Germinal center (tissue), 1 donor: ENCODE data around the gene KRT71.

Experiments
- DNase-seq: peaks from one replicate; pipeline ENCODE4 v3.0.0; 2012; ENCODE audit warnings: mixed read lengths, low spot score

The KRT71 gene

DNA sequence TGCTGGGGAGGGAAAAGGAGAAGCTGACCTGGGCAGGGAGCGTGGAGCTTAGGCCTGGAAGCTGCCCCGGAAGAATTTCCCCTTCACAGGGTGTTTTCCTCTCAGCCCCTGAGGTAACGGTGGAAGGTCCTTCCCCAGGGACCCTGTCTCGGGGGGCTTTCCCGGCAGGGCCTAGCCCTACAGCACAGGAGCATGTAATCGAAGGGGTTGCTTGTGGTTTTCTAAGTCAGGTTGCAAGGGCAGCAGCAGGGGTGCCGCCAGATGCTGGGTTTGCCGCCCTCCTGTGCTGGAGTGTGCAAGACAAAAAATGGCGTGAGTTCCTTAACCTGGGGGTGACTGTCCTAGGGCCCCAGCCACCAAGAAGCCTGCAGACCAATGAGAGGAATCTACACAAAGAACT lies 22.3 kb upstream of the KRT71 start:
- no peak for DNase-seq

GRCh38 chr12:52573743-52574142 lies 20.8 kb upstream of the KRT71 start, which contains the start of gene KRT74:
Gene KRT74, minus strand, starts transcription at chr12:52573843. Its CDS starts 66 bp downstream, at chr12:52573777.
- DNase-seq, result no peak

DNA sequence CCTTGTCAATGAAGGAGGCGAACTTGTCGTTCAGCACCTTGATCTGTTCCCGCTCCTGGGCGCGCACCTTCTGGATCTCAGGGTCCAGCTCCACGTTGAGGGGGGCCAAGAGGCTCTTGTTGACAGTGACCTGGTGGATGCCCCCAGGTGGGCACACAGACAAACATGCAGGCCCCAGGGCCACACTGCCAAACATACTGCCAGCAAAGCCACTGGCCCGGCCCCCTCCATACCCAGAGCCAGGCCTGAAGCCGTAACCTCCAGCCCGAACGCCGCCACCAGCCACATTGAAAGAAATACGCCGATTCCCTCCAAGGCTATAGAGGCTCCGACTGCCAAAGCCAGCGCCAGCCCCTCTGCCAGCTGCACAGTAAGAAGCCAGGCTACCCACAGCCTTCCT lies 20.4 kb upstream of the KRT71 start:
- DNase-seq, result no peak

GRCh38 chr12:52570511-52570910 lies 17.6 kb upstream of the KRT71 start:
- DNase-seq, result no peak

- no peak for DNase-seq
Measured at GRCh38 chr12:52568111-52568510, 15.2 kb upstream of the KRT71 start.

DNA sequence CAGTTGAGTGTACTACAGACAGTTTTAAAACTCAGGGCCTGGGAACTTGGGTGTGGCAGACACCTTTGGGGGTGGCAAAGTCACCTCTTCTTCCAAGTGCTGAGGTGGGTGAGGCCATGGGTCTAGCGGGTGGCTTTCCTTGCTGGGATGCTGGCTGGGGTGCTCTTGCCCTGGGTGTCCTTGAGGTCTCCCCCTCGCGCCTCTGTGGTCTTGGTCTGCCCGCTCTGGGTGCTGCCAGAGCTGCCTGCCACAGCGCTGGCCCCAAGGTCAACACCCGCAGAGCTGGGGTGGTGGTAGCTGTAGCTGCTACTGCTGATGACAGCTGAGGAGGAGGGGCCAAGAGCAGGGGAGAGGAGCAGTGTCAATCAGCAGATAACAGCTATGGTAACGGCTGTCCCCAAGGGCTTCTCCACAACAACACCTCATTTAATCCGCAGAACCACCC lies 13.9 kb upstream of the KRT71 start:
- no peak for DNase-seq

GRCh38 chr12:52564582-52564981 lies 11.6 kb upstream of the KRT71 start:
- no peak for DNase-seq

DNA sequence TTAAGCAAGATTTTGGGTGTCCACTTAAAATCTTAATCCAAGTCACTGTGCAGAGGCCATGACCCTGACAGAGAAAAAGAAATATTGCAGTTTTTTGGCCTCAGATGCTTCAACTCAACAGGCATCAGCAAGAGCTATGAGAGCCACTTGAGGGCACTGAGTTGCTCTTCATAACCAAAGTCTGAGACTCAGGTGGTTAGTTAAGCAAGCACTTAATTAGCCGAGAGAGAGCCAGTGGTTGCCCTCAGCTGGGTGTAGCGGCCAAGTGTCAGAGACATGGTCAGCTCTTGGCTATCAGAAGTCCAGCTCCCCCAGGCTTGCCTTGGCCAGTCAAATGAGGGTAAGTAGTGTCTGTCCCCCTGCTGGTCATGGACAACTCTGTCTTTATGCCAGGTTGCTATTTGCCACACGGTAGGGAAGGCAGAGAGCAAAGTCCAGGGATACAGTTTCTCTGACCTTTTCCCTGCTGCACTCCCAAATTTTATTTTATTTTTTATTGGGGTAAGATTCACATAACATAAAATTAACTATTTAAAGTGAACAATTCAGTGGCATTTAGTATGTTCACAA lies 9.0 kb upstream of the KRT71 start:
- no peak for DNase-seq

DNA sequence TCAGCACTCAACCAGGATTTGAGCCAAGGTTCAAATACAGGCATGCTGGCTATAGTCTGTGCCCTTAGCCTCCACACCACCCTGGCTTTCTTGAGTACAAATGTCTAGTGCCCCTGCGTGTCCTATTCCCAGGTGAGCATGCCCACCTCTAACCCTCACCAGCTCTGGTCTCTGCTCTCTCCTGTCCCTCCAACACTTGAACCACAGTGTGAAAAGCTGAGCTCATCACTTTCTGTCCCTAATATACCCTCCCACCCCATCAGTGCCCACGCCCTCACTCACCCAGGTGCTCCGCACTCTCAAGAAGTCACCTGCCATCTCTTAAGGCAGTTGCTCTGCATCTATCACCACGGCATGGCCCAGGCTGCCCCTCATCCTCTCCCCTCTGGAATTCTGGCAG lies 7.0 kb upstream of the KRT71 start:
- DNase-seq, result no peak

DNA sequence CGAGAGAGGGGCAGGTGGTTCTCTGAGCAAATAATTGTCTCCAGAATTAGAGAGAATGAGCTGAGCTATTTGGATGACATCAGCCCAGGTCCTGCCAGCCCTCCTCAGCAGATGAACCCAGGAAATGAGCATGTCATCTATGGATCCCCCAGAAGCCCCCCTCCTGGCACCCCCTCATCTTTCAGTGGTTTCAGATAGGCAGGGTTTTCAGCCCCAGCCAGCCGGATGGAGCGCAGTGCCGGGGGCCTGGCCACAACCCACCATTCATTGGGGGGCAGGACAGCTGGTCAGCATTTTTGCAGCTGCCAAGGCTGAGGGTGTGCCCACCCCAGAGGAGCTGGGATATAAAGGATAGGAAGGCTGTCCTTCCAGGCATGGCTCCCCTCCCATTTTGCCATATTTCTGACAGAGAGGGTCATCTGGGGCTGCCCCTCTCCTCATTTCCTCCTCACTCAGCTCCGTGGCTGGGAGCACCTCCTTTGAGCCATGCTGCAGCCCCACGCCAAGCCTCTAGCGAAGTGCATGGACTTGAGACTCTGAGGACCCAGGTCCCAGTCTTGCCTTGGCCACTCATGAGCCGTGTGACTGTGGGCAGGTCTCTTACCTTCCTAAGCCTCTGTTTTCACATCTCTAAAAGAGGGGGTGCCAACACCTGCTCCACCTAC lies 6.0 kb upstream of the KRT71 start:
- no peak for DNase-seq

- DNase-seq, result no peak
Measured at GRCh38 chr12:52557476-52557875, 4.5 kb upstream of the KRT71 start.

GRCh38 chr12:52555577-52555976 lies 2.6 kb upstream of the KRT71 start:
- DNase-seq, result no peak

- no peak for DNase-seq
Measured at GRCh38 chr12:52552055-52552454, 890 bp downstream of the KRT71 start.

DNA sequence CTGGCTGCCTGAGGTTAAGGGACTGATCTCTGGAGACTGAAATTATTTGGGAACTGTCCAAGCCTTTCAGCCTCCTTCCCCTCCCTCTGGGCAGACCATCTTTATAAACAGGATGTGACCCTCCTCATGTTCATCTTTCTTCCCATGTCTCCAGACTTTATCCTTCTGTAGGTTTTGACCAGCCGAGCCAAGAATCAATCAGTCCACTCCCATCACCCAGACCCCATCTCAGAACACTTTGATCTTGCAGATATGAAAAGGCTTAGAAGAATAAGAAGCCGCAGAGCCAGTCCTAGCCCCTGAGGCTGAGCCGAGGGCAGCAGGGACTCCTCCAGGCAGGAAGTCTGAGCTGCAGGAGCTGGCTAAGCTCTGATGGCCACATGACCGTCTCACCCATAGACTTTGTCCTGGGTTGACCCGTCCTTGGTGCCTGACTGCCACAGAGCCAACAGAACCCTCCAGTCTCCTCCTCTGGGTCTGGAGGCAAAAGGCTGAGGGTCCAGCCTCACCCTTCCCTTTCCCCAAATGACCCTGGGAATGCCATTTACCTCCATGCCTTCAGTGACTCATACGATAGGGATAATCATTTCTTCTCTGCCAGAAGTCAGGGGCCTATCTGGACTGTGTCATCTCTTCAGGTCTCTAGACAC lies 1.6 kb downstream of the KRT71 start:
- DNase-seq, result no peak

GRCh38 chr12:52546126-52546525 lies 6.8 kb downstream of the KRT71 start:
- no peak for DNase-seq

- DNase-seq, result no peak
Measured at GRCh38 chr12:52543985-52544883, 8.7 kb downstream of the KRT71 start.

DNA sequence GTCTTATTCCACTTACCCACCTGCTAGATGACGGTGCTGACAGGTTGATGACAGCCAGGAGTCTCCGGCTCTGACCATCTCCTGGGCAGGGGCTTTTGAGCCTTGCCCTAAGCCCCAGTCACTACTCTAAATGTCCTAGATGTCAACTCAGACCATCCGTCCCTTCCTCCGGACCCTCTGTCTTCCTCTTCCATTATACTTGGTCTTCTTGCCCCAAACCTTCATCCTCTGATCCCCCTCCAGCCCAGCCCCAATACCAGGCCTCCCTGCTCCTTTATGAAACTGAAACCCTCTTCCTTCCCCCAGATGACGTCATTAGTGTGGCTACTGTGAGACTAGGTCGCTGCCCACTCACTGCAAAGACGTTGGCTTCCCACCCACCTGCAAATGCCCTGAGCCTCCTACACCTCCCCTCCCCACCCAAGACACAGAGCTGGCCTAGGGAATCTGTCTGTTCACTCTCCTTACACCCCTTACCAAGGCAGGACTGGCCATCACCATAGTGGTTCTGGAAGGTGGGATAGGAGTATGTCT lies 10.1 kb downstream of the KRT71 start:
- no peak for DNase-seq

- no peak for DNase-seq
Measured at GRCh38 chr12:52542157-52542556, 10.8 kb downstream of the KRT71 start.

GRCh38 chr12:52541709-52542108 lies 11.2 kb downstream of the KRT71 start:
- no peak for DNase-seq

DNA sequence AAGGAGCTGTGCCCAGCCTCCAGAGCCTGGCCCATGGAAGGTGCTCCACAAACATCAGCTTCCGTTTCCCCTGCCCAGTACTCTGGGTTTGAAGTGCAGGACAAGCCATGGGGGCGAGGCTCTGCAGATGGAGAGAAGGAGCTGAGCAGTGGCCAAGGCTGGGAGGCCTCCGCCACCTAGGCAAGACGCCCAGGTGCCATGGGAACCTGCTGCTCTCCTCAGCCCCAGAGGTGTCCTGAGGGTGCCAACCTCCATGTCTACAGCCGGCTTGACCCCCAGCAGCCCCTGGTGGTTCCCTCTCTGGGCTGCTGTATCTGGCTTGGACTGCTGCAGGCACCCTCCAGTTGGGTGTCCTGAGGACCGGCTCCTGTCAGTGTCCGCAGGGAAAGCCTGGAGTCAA lies 12.4 kb downstream of the KRT71 start:
- no peak for DNase-seq

- DNase-seq, result no peak
Measured at GRCh38 chr12:52539821-52540173, 13.1 kb downstream of the KRT71 start.

DNA sequence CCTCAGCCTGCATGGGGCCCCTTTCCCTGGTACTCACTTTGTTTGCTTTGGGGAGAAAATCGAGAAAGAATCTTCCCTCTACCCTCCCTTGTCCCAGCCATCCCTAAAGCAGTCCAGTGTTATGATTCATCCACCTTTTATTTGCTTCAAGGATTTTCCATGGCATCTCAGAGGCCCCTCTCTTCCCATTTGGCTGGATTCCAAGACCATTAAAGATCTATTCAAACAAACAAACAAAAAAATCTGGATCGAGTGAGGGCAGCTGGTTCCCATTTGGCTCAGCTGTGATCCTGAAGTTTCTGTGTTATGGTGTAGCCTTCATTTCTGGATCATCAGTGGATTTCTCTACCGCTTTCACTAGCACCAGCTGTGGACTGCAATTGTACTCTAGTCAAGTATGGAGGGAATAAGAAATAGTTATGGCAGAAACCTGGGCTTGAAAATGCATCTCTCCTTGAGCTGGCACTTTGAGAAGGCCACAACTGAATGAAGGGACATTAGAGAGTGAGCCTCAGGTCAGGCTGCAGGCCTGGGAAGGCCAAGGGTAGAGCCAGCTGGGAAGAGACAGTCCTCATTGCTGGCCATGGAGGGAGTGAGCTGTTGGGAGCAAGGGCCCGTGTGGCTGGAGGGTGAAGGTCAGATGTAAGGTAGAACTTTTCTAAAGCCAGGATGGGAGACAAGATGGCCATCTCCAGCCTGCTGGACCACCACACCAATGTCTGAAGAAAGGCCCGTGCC lies 13.7 kb downstream of the KRT71 start:
- no peak for DNase-seq
